Measurements from ENCODE around the gene HIPK1.
"Not testable (repeated sequence)": the region's sequence is repeated elsewhere in the genome, so short reads cannot be mapped to it uniquely, and the experiment has no call there.

The HIPK1 gene

GRCh38 chr1:113983391-113983790 lies 54.3 kb downstream of the HIPK1 start:
- DNase-seq = no peak

GRCh38 chr1:113983826-113984225 lies 54.7 kb downstream of the HIPK1 start:
- DNase-seq = no peak

GRCh38 chr1:113984710-113985109 lies 55.6 kb downstream of the HIPK1 start:
- no peak for DNase-seq

GRCh38 chr1:113986802-113987201 lies 57.7 kb downstream of the HIPK1 start:
- DNase-seq = no peak

- no peak for DNase-seq
These were observed 58.1 kb downstream of the HIPK1 start for GRCh38 chr1:113987259-113987658.

GRCh38 chr1:113990530-113990929 lies 61.4 kb downstream of the HIPK1 start:
- DNase-seq = no peak

- no peak for DNase-seq
These were observed 61.8 kb downstream of the HIPK1 start for GRCh38 chr1:113990961-113991360.

- no peak for DNase-seq
These were observed 62.4 kb downstream of the HIPK1 start for GRCh38 chr1:113991467-113991997.

GRCh38 chr1:113993072-113993471 lies 63.9 kb downstream of the HIPK1 start:
- DNase-seq = no peak

- DNase-seq = no peak
These were observed 64.6 kb downstream of the HIPK1 start for GRCh38 chr1:113993766-113994165.

- no peak for DNase-seq
These were observed 66.3 kb downstream of the HIPK1 start for GRCh38 chr1:113995382-113995781.

GRCh38 chr1:113998361-113998760 lies 69.2 kb downstream of the HIPK1 start:
- no peak for DNase-seq

GRCh38 chr1:113999233-113999632 lies 70.1 kb downstream of the HIPK1 start:
- no peak for DNase-seq

- DNase-seq = no peak
These were observed 70.7 kb downstream of the HIPK1 start for GRCh38 chr1:113999799-114000198.

- DNase-seq = no peak
These were observed 71.3 kb downstream of the HIPK1 start for GRCh38 chr1:114000406-114000805.

- no peak for DNase-seq
These were observed 73.5 kb downstream of the HIPK1 start for GRCh38 chr1:114002492-114003239.

GRCh38 chr1:114003431-114003830 lies 74.3 kb downstream of the HIPK1 start:
- DNase-seq = no peak

- not testable (repeated sequence) for DNase-seq
These were observed 77.7 kb downstream of the HIPK1 start for GRCh38 chr1:114006825-114007224.

GRCh38 chr1:114008480-114008941 lies 79.4 kb downstream of the HIPK1 start:
- DNase-seq = no peak

GRCh38 chr1:114008993-114009392 lies 79.9 kb downstream of the HIPK1 start:
- DNase-seq = no peak

GRCh38 chr1:114009393-114009792 lies 80.3 kb downstream of the HIPK1 start:
- DNase-seq = no peak

- DNase-seq = no peak
These were observed 81.5 kb downstream of the HIPK1 start for GRCh38 chr1:114010433-114011184.

GRCh38 chr1:114011796-114012195 lies 82.7 kb downstream of the HIPK1 start:
- DNase-seq = no peak

GRCh38 chr1:114015075-114015474 lies 86.0 kb downstream of the HIPK1 start:
- DNase-seq = no peak

All from activated naive CD4-positive, alpha-beta T cell treated with Interleukin-2 at 50 U/mL for 16 hours (primary cell).